ENCODE results near the gene TSTD2.

GRCh38 chr9:97660340-97660739 lies 27.2 kb upstream of the TSTD2 start:
- TF ChIP-seq CTCF (IDR thresholded peaks at IDR 0.05) (no peak), ZNF121 (CRISPR knock-in tag; IDR thresholded peaks at IDR 0.05) (no peak), ATF6 (CRISPR knock-in tag; IDR thresholded peaks at IDR 0.05) (no peak), ZBTB43 (CRISPR knock-in tag; IDR thresholded peaks at IDR 0.05) (no peak), JUN (CRISPR knock-in tag; IDR thresholded peaks at IDR 0.05) (no peak), TCF7 (CRISPR knock-in tag; IDR thresholded peaks at IDR 0.05; ENCODE audit: low read depth) (no peak), FOXP1 (CRISPR knock-in tag; IDR thresholded peaks at IDR 0.05; ENCODE audit: borderline replicate concordance) (no peak), USF2 (CRISPR knock-in tag; IDR thresholded peaks at IDR 0.05) (no peak), MAX (CRISPR knock-in tag; IDR thresholded peaks at IDR 0.05) (no peak), SMAD4 (CRISPR knock-in tag; IDR thresholded peaks at IDR 0.05) (no peak), NFE2L1 (CRISPR knock-in tag; IDR thresholded peaks at IDR 0.05) (no peak), ZNF671 (CRISPR knock-in tag; IDR thresholded peaks at IDR 0.05) (no peak), E2F1 (CRISPR knock-in tag; IDR thresholded peaks at IDR 0.05) (no peak)
